Common myeloid progenitor, CD34-positive (primary cell): ENCODE measurements around the gene ABCA2.
"Not testable (repeated sequence)": the region's sequence is repeated elsewhere in the genome, so short reads cannot be mapped to it uniquely, and the experiment has no call there.

Experiments used
- CTCF ChIA-PET: fragments of 350-600 bp; sonication (Branson Sonifier 250); formaldehyde crosslinking; loops from one replicate; lab custom pipeline; 2021; ENCODE audit warnings: antibody characterized with exemption; lab: Charles Lee
- POLR2A ChIA-PET: fragments of 350-600 bp; sonication (Branson Sonifier 250); formaldehyde crosslinking; loops from one replicate; lab custom pipeline; 2021; ENCODE audit warnings: antibody characterized with exemption; lab: Charles Lee
- DNase-seq, 3 donors: peaks; one replicate each; pipeline versions ENCODE4 v3.0.0 to v3.0.0-alpha.2; 2013
- H3K27ac ChIP-seq, 2 experiments: 1 replicate in 1 of 2; 2 replicates in 1 of 2; pipeline ENCODE4 v1.7.0; 2013; ENCODE audit warnings: inconsistent platforms in 2 of 2, low read length in 2 of 2, mild to moderate bottlenecking in 2 of 2, low read depth in 1 of 2, moderate library complexity in 1 of 2; ENCODE audit not compliant: severe bottlenecking in 2 of 2, insufficient read depth in 1 of 2, poor library complexity in 1 of 2
- H3K27me3 ChIP-seq, 5 experiments: replicated peaks in 2 of 5; 1 replicate in 3 of 5; 2 replicates in 2 of 5; pipeline versions ENCODE4 v1.6.1 to v1.7.0; 2013; ENCODE audit warnings: low read length in 4 of 5, mild to moderate bottlenecking in 2 of 5, moderate library complexity in 2 of 5, inconsistent platforms in 1 of 5; ENCODE audit not compliant: insufficient read depth in 5 of 5, control insufficient read depth in 4 of 5
- H3K36me3 ChIP-seq, 4 experiments: 1 replicate in 2 of 4; 2 replicates in 2 of 4; pipeline versions ENCODE4 v1.6.1 to v1.7.0; 2013; ENCODE audit warnings: low read length in 3 of 4, control low read depth in 1 of 4, mild to moderate bottlenecking in 1 of 4; ENCODE audit not compliant: control insufficient read depth in 4 of 4, insufficient read depth in 4 of 4
- H3K4me1 ChIP-seq, 4 experiments: 1 replicate in 3 of 4; 2 replicates in 1 of 4; pipeline versions ENCODE4 v1.6.1 to v1.7.1; 2013; ENCODE audit warnings: low read length in 3 of 4, mild to moderate bottlenecking in 3 of 4, control low read depth in 1 of 4, inconsistent platforms in 1 of 4, moderate library complexity in 1 of 4; ENCODE audit not compliant: control insufficient read depth in 4 of 4, insufficient read depth in 4 of 4; ENCODE audit errors: control extremely low read depth in 1 of 4
- H3K4me3 ChIP-seq, 7 experiments: 1 replicate in 4 of 7; 2 replicates in 3 of 7; pipeline versions ENCODE4 v1.5.1 to v1.7.0; 2013; ENCODE audit warnings: mild to moderate bottlenecking in 7 of 7, low read length in 6 of 7, moderate library complexity in 6 of 7, inconsistent platforms in 2 of 7, low read depth in 2 of 7, control low read depth in 1 of 7; ENCODE audit not compliant: insufficient read depth in 4 of 7, control insufficient read depth in 1 of 7; ENCODE audit errors: extremely low read depth in 1 of 7
- H3K9me3 ChIP-seq, 5 experiments: 1 replicate in 4 of 5; 2 replicates in 1 of 5; pipeline versions ENCODE4 v1.6.1 to v1.7.1; 2013; ENCODE audit warnings: low read length in 4 of 5, mild to moderate bottlenecking in 2 of 5, inconsistent platforms in 1 of 5, low read depth in 1 of 5, moderate library complexity in 1 of 5; ENCODE audit not compliant: control insufficient read depth in 4 of 5, insufficient read depth in 2 of 5; ENCODE audit errors: control extremely low read depth in 1 of 5
- WGBS: methylation state at CpG from one replicate; pipeline ENCODE4 v1.1.5; 2013; ENCODE audit not compliant: insufficient coverage; 5-methylcytosine and 5-hydroxymethylcytosine counted together

Gene ABCA2

DNA sequence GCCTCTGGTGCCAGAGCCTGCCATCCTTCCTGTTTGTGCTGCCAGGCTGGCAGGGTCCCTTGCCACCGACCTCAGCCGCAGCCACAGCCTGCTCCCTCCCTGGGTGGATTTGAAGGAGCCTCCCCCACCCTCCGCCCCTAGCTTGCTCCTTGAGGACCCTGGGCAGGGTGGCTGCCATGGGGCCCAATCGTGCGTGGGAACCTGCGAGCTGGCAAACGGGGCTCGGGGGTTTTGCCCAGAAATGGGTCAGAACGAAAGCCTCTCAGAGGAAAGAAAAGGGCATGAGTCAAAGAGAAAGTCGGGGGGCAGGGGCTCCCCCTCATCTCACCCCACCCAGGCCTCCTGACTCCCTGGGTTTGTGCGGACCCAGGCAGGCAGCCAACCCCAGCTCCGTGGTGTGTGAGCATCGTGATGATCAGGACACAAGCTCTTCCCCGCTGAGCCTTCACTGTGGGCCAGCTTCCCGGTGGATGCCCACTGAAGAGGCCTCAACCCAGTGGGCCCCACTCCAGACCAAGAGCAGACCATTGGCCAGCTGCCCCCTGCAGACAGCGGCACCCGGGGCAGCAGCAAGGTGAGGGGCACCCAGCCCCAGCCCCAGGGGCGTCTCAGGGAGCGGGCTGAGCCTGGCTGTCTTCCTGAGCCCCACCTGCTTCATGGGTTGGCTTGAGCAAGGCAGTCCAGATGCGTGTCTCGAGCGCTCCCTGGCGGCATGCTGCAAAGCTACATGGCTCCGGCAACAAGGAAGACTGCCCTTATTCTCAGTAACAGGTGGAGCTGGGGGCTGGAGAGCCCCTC, 6.9 kb upstream of the ABCA2 start:
- peak; percentile 91 to 96 (median 95) for DNase-seq
- Histone ChIP-seq H3K4me1 (peaks cover 0 to 58% (median 57%) of the 10 kb centered on the region in 4 experiments), H3K27me3 (no peaks in the 10 kb centered on the region), H3K36me3 (peaks cover 0 to 29% (median 20%) of the 10 kb centered on the region in 4 experiments), H3K4me3 (peak overlapping the region in 5 of 7 experiments; percentile 29 to 59 (median 51)), H3K9me3 (no peaks in the 10 kb centered on the region), H3K27ac (peak overlapping the region in 1 of 2 experiments; percentile 58)
- 1% methylated on average over 21 of the region's 24 CpGs for WGBS
- ChIA-PET POLR2A (interaction anchor here (0.7 to 1.5 kb wide), 5 partner anchors 11 to 92 kb away, joined by 3 to 4 read pairs (median 4); partner anchors contain the start of gene NPDC1), CTCF (interaction anchor here (0.6 to 8.5 kb wide), 42 partner anchors 9 to 248 kb away, joined by 3 to 109 read pairs (median 4); partner anchors contain the start of genes ABCA2, C8G, CLIC3 and FBXW5)

DNA sequence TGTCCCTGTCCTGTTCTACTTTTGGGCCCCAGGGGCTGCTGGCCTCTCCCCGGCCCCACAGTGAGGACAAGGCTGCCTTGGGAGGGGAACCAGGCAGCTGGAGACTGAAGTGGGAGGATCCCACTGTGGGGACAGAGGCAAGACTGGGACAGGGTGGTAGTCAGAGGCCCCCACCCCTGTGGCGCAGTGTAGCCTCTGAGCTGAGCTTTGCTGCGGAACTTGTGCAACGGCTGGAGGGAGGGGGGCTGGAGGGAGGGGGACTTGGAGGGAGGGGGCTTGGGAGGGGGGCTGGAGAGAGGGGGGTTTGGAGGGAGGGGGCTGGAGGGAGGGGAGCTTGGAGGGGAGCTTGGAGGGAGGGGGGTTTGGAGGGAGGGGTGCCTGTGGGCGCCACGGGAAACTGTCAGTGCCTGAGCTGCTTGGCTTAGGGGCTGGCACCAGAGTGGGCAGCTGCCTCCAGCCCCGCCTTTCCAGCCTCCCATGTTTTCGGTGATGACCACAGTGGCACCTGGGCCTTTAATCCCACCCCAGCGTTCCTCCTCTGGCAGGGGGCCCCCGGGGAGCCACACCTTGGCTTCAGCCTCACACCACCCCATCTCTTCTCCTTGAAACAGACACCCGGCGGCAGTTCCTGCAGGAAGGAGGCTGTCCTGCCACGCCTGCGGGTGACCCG, 6.1 kb upstream of the ABCA2 start:
- peak; percentile 78 to 91 (median 89) for DNase-seq
- Histone ChIP-seq H3K9me3 (no peaks in the 10 kb centered on the region), H3K36me3 (peaks cover 0 to 21% (median 13%) of the 10 kb centered on the region in 4 experiments), H3K27ac (peak overlapping the region in 1 of 2 experiments; percentile 87), H3K27me3 (no peaks in the 10 kb centered on the region), H3K4me1 (peaks cover 0 to 66% (median 64%) of the 10 kb centered on the region in 4 experiments), H3K4me3 (peak overlapping the region in 5 of 7 experiments; percentile 30 to 83 (median 73))
- 0% methylated on average over 10 of the region's 15 CpGs for WGBS
- POLR2A ChIA-PET = interaction anchor here (0.7 to 1.5 kb wide), 2 partner anchors 12 to 59 kb away, joined by 4 read pairs; partner anchors contain the start of gene NPDC1
- CTCF ChIA-PET = interaction anchor here (0.8 to 8.5 kb wide), 28 partner anchors 10 to 247 kb away, joined by 3 to 109 read pairs (median 6); partner anchors contain the start of genes ABCA2, C8G, CLIC3 and FBXW5

DNA sequence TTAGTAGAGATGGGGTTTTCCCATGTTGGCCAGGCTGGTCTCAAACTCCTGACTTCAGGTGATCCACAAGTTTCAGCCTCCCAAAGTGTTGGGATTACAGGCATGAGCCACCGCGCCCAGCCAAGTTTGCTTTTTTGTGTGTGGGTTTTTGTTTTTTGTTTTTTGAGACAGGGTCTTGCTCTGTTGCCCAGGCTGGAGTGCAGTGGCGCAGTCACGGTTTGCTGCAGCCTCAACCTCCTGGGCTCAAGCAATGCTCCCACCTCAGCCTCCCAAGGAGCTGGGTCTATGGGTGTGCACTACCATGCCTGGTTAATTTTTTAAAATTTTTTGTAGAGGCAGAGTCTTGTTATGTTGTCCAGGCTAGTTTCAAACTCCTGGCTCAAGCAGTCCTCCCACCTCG, 5.4 kb upstream of the ABCA2 start:
- CTCF ChIA-PET = interaction anchor here (1.6 to 8.5 kb wide), 5 partner anchors 9 to 87 kb away, joined by 4 to 109 read pairs (median 28); partner anchors contain the start of genes ABCA2, C8G, FBXW5 and NPDC1
- H3K4me3 ChIP-seq = peak overlapping the region in 6 of 7 experiments; percentile 2 to 83 (median 66)
- peak in 1 of 3 donors; percentile 37 for DNase-seq
- H3K4me1 ChIP-seq = peaks cover 0 to 73% (median 71%) of the 10 kb centered on the region in 4 experiments
- POLR2A ChIA-PET, H3K27me3 ChIP-seq, H3K9me3 ChIP-seq: not testable (repeated sequence)
- WGBS = 100% methylated on average over 3 of the region's 5 CpGs
- H3K36me3 ChIP-seq = peaks cover 0 to 14% (median 8%) of the 10 kb centered on the region in 4 experiments
- H3K27ac ChIP-seq = peak overlapping the region in 1 of 2 experiments; percentile 87

DNA sequence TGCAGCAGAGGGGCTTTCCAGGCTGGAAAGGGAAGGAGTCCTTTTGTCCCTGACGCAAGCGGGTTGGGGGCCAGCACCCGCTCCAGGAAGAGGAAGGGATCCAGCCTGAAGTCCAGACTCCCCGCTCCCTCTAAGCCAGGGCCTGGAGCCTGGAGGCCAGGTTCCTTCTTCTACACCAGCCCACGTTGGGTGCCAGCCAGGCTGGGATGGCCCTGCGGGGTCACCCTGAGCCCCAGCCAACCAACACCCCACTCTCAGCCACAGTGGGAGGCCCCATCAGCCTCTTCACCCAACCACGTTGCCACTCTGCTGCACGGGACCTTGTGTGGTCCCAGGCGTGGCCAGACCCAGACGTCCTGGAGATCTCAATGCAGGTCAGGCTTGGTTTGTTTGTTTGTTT, 4.8 kb upstream of the ABCA2 start:
- Histone ChIP-seq H3K27ac (peak overlapping the region; percentile 44 to 87), H3K36me3 (peaks cover 0 to 14% (median 7%) of the 10 kb centered on the region in 4 experiments), H3K4me1 (peaks cover 0 to 75% (median 73%) of the 10 kb centered on the region in 4 experiments), H3K9me3 (no peaks in the 10 kb centered on the region), H3K27me3 (no peaks in the 10 kb centered on the region), H3K4me3 (peak overlapping the region; percentile 2 to 83 (median 49))
- CTCF ChIA-PET = interaction anchor here (1.0 to 4.3 kb wide), 3 partner anchors 27 to 191 kb away, joined by 3 to 34 read pairs (median 5); partner anchors contain the start of gene AJM1
- DNase-seq = peak; percentile 61 to 86 (median 86)
- 31% methylated on average over 6 of the region's 10 CpGs for WGBS
- POLR2A ChIA-PET = no interaction called here

DNA sequence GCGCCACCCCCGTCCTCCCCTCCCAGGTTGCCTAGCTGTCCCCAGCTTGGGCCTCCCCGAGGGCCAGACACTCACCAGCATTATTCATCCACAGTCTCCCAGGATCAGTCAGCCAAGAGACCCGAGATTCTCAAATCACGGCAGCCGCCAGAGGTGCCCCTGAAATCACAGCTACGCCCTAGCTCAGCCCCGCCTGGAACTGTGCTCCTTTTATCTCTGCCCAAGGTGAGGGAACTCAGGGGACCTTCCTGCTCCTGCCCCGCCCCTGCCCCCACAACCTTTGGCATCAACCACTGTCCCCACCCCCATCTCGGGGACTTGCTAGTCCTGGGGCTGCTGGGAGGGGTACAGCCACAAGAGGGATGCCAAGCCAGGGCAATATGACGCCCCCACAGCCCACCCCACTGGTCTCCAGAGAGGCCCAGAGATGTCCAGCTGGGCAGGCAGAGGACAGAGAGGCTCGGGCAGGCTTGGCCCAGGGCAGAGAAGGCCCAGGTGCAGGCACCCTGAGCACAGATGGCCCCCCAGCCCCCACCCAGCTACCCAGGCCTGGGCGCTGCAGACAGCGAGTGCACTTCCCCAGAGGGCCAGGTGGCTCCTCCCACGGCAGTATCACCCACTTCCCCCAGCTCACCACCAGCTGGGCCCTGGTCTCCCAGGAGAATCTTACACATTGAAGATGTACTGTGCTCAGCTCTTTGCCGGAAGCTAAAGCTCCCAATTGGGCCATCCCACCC, 4.0 kb upstream of the ABCA2 start, which contains the start of gene FUT7:
TSS of gene FUT7 (minus strand) at position 185 of the 737 bp plus-strand sequence. CDS start at position 88, 97 bp downstream.
- POLR2A ChIA-PET = no interaction called here
- H3K27ac ChIP-seq = peak within 1 kb of the TSS; percentile 86 to 87
- H3K4me1 ChIP-seq = peaks cover 0 to 81% (median 78%) of the 10 kb centered on the region in 4 experiments
- CTCF ChIA-PET = interaction anchor here (1.0 to 4.3 kb wide), 3 partner anchors 28 to 190 kb away, joined by 3 to 34 read pairs (median 5); partner anchors contain the start of gene AJM1
- 43% methylated on average over 11 of the region's 16 CpGs for WGBS
- H3K4me3 ChIP-seq = peak within 1 kb of the TSS in 6 of 7 experiments; percentile 24 to 83 (median 64)
- H3K36me3 ChIP-seq = peaks cover 0 to 11% (median 2%) of the 10 kb centered on the region in 4 experiments
- no peaks in the 10 kb centered on the region for H3K9me3 ChIP-seq
- peak in 2 of 3 donors; percentile 73 to 76 for DNase-seq
- no peaks in the 10 kb centered on the region for H3K27me3 ChIP-seq
